Measurements from ENCODE around the gene PCOLCE2. TPM values are rescaled to one million over a fixed set of nuclear protein-coding genes. Genes with fewer than 3 reads are reported as not detected.

Gene PCOLCE2
- total RNA-seq, 1 experiment from 2014 or later: 14.6 TPM

GRCh38 chr3:142931222-142931621 is 42.3 kb upstream of the PCOLCE2 start:
- no peaks in the 10 kb centered on the region; the same call in 1 of the 2 replicates for H3K27me3 ChIP-seq (ENCODE audit: control insufficient read depth, insufficient read depth, low read length)
- ChIA-PET POLR2A (no interaction called here), CTCF (interaction anchor here (1.0 kb wide), 1 partner anchor 103 kb away, joined by 3 read pairs; no protein-coding TSS in a partner anchor)
- TF ChIP-seq SIN3A (IDR thresholded peaks at IDR 0.05; ENCODE audit: borderline replicate concordance, insufficient read depth, low read depth, low read length): no peak
- no peak for TF ChIP-seq POLR2AphosphoS5 (IDR thresholded peaks at IDR 0.05; ENCODE audit: low read depth, low read length)
- peak; percentile 57 for TF ChIP-seq CTCF (IDR thresholded peaks at IDR 0.05)
- TF ChIP-seq REST (IDR thresholded peaks at IDR 0.05; ENCODE audit: insufficient read depth in 1 of 2, low read depth in 2 of 2, low read length in 1 of 2): no peak
- H3K4me1 ChIP-seq (ENCODE audit: control insufficient read depth, insufficient read depth, low read length): no peaks in the 10 kb centered on the region
- H3K36me3 ChIP-seq (ENCODE audit: control insufficient read depth, insufficient read depth, low read length): no peaks in the 10 kb centered on the region
- intact Hi-C loops (cut with micrococcal nuclease; ENCODE audit: unreplicated experiment) (no loop called here), in situ Hi-C loops (cut with HindIII; ENCODE audit: low pct_unique_long_range_greater_than_20kb, low sequenced_read_pairs) (no loop called here)
- no peak overlapping the region for H3K27ac ChIP-seq (ENCODE audit: low read length)
- no peak overlapping the region for H3K4me3 ChIP-seq (ENCODE audit: low read depth in 2 of 2, low read length in 2 of 2)
- H3K9me3 ChIP-seq (ENCODE audit: control insufficient read depth, insufficient read depth, low read depth, low read length): no peaks in the 10 kb centered on the region
- BruUV-seq (replicated peaks): no TSS peak
- no peak for DNase-seq (ENCODE audit: low read depth, low spot score)
- ATAC-seq: peak; percentile 84

- Histone ChIP-seq H3K36me3 (ENCODE audit: control insufficient read depth, insufficient read depth, low read length) (no peaks in the 10 kb centered on the region), H3K27me3 (ENCODE audit: control insufficient read depth, insufficient read depth, low read length) (no peaks in the 10 kb centered on the region; the same call in 1 of the 2 replicates), H3K27ac (ENCODE audit: low read length) (no peak overlapping the region), H3K4me3 (ENCODE audit: low read depth in 2 of 2, low read length in 2 of 2) (no peak overlapping the region), H3K9me3 (ENCODE audit: control insufficient read depth, insufficient read depth, low read depth, low read length) (no peaks in the 10 kb centered on the region), H3K4me1 (ENCODE audit: control insufficient read depth, insufficient read depth, low read length) (no peaks in the 10 kb centered on the region)
- intact Hi-C loops (cut with micrococcal nuclease; ENCODE audit: unreplicated experiment) (no loop called here), in situ Hi-C loops (cut with HindIII; ENCODE audit: low pct_unique_long_range_greater_than_20kb, low sequenced_read_pairs) (no loop called here)
- TF ChIP-seq POLR2AphosphoS5 (IDR thresholded peaks at IDR 0.05; ENCODE audit: low read depth, low read length) (no peak), TCF7L2 (IDR thresholded peaks at IDR 0.05; ENCODE audit: low read depth, low read length) (no peak), SIN3A (IDR thresholded peaks at IDR 0.05; ENCODE audit: borderline replicate concordance, insufficient read depth, low read depth, low read length) (no peak)
- ATAC-seq (no peak), DNase-seq (ENCODE audit: low read depth, low spot score) (no peak)
- CTCF ChIA-PET: interaction anchor here (1.0 kb wide), 1 partner anchor 102 kb away, joined by 3 read pairs; no protein-coding TSS in a partner anchor
- POLR2A ChIA-PET: no interaction called here
- BruUV-seq (replicated peaks): no TSS peak
Measured at GRCh38 chr3:142930463-142930862, 41.6 kb upstream of the PCOLCE2 start.

GRCh38 chr3:142929890-142930289 is 41.0 kb upstream of the PCOLCE2 start:
- no peak for ATAC-seq
- no peak for TF ChIP-seq POLR2AphosphoS5 (IDR thresholded peaks at IDR 0.05; ENCODE audit: low read depth, low read length)
- TF ChIP-seq REST (IDR thresholded peaks at IDR 0.05; ENCODE audit: insufficient read depth in 1 of 2, low read depth in 2 of 2, low read length in 1 of 2): no peak
- no peak for TF ChIP-seq CTCF (IDR thresholded peaks at IDR 0.05)
- no peak for TF ChIP-seq TCF7L2 (IDR thresholded peaks at IDR 0.05; ENCODE audit: low read depth, low read length)
- TF ChIP-seq SIN3A (IDR thresholded peaks at IDR 0.05; ENCODE audit: borderline replicate concordance, insufficient read depth, low read depth, low read length): no peak
- Histone ChIP-seq H3K4me1 (ENCODE audit: control insufficient read depth, insufficient read depth, low read length) (no peaks in the 10 kb centered on the region), H3K9me3 (ENCODE audit: control insufficient read depth, insufficient read depth, low read depth, low read length) (no peaks in the 10 kb centered on the region), H3K36me3 (ENCODE audit: control insufficient read depth, insufficient read depth, low read length) (no peaks in the 10 kb centered on the region), H3K27ac (ENCODE audit: low read length) (no peak overlapping the region), H3K27me3 (ENCODE audit: control insufficient read depth, insufficient read depth, low read length) (no peaks in the 10 kb centered on the region; the same call in 1 of the 2 replicates), H3K4me3 (ENCODE audit: low read depth in 2 of 2, low read length in 2 of 2) (no peak overlapping the region)
- in situ Hi-C loops (cut with HindIII; ENCODE audit: low pct_unique_long_range_greater_than_20kb, low sequenced_read_pairs) (no loop called here), intact Hi-C loops (cut with micrococcal nuclease; ENCODE audit: unreplicated experiment) (loop anchor here (1.0 to 2.0 kb wide), 2 partner anchors 57 to 64 kb away; no protein-coding TSS in a partner anchor)
- BruUV-seq (replicated peaks): no TSS peak
- ChIA-PET POLR2A (no interaction called here), CTCF (interaction anchor here (0.6 kb wide), 1 partner anchor 38 kb away, joined by 18 read pairs; no protein-coding TSS in a partner anchor)
- no peak for DNase-seq (ENCODE audit: low read depth, low spot score)
